GM12873 (cell line): ENCODE results near the gene SLC29A1.

Source experiments
- CTCF ChIP-seq: IDR thresholded peaks from 2 replicates; pipeline ENCODE4 v1.5.1; 2012; ENCODE audit warnings: low read depth, mild to moderate bottlenecking, moderate library complexity, low read length, control low read depth; ENCODE audit not compliant: insufficient read depth; ENCODE audit errors: missing control alignments

SLC29A1 gene

GRCh38 chr6:44221291-44221960 lies 2.0 kb upstream of the SLC29A1 start:
- peak; percentile 97 for TF ChIP-seq CTCF

- TF ChIP-seq CTCF = no peak
Measured at GRCh38 chr6:44221961-44222335, 1.4 kb upstream of the SLC29A1 start.

GRCh38 chr6:44222486-44223318 lies 693 bp upstream of the SLC29A1 start:
- no peak for TF ChIP-seq CTCF

- TF ChIP-seq CTCF = peak; percentile 21
Measured at GRCh38 chr6:44224029-44224964, 902 bp downstream of the SLC29A1 start.

GRCh38 chr6:44224965-44225305 lies 1.5 kb downstream of the SLC29A1 start:
- no peak for TF ChIP-seq CTCF

- no peak for TF ChIP-seq CTCF
Measured at GRCh38 chr6:44225579-44226325, 2.4 kb downstream of the SLC29A1 start.
